DMS153 (cell line): ENCODE results near the gene AGXT.

Source experiments
- DNase-seq: peaks from one replicate; lab custom pipeline; 2025; lab: John Stamatoyannopoulos, UW

AGXT gene

DNA sequence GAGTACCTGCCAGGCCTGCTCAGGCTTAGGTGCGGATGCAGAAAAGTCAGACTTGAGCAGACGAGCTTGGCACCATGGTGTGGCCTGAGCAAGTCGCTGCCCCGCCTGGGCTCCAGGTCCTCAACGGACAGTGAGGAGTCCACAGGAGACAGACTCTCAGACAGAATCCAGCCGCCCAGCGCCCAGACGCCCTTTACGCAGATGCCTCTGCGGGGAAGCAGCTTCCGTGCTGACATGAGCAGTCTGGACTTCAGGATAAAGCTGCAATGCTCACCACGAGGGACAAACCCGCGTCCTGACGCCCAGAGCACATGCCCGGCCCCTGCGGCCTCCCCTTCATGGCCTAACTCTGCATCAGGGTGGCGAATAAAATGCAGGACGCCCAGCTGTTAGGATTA is 30.8 kb downstream of the AGXT start:
- DNase-seq: no peak

- no peak for DNase-seq
Observed at GRCh38 chr2:240900141-240900860, 31.7 kb downstream of the AGXT start.

- DNase-seq: no peak
Observed at GRCh38 chr2:240901986-240902614, 33.5 kb downstream of the AGXT start.

DNA sequence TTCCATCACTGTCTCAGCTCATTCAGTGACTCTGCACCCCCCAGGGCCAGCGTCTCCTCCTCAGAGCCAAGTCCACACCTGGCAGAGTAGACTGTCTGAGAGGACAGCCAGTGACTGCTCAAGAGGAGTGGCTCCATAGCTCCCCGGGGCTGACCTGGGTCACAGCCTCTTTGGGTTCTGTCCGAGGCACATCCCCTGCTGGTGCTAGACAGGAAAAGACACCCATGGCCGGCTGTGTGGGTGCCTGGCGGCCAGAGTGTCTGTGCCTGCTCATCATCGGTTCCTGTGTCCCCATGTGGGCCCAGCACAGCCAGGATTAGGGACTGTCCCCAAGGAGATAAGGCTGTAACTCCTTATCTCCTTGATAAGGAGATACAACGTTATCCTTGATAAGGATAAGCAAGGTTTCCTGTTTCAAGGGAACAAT is 34.0 kb downstream of the AGXT start:
- no peak for DNase-seq

- DNase-seq: no peak
Observed at GRCh38 chr2:240903191-240904060, 34.8 kb downstream of the AGXT start.

DNA sequence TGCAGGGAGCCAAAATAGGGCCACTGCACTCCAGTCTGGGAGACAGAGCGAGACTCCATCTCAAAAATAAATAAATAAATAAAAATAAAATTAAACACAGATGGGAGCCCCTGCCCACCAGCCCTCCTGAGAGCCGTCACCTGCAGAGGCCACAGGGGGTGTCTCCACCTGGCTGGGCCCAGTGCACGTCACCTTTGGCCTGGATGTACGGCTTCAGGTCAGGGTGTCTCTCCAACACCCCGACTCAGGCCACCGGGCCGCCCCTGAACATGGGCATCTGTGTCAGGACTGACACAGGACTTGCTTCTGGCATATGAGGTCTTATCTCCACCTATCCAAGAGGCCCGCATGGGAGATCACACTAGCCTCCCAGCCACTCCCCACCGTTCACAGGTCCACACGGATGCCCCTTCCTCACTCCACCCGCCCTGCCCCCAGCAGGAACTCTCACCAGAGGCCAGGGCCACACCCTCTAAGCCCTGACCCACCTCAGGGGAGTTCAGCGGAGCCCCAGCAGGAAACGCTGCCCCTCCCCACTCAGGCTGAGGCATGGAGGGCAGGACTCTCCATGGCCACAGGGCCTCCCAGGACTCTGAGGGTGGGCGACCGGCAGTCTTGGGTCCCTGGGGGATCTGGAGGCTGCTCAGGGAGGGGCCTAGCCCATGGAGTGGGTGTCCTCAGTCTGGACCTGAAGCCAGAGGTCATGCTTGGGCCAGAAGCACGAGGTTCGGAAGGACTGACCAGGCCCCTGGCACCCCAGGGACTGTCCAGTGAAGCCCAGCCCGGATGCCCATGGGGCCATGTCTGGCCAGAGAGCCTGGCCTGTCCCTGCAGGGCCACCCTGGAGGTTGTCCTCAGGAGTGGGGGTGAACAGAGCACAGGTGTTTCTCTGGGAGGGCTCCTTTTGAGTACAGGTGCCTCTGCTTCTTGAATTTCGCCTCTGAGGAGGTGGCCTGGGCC is 35.9 kb downstream of the AGXT start:
- DNase-seq: no peak

DNA sequence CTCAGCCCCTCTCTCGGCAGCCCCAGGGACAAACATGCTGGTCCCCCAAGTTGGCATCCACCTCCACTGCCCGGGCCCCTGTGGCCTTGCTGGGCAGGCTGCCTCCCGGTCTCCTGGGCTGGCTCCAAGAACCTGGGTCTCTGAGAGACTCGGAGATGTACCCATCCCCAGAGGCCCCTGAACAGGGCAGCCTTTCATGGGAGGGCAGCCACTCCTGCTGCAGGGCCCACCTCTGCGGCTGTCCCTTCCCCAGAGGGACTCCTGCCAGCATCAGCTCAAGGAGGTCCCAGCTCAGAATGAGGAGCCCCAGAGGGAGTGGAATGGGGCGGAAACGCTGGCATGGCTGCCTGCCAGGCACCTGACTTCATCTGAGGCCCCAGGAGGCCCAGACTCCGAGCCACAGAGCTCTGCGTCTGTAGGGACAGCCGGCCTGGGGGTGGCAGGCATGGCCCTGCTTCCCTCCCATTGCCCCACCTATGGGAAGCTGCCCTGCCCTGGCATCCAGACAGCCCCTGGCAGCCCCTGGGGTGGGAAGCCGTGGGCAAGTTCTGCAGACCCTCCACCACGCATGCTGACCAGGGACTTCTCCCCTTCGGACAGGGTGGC is 36.7 kb downstream of the AGXT start:
- DNase-seq: peak; percentile 40

DNA sequence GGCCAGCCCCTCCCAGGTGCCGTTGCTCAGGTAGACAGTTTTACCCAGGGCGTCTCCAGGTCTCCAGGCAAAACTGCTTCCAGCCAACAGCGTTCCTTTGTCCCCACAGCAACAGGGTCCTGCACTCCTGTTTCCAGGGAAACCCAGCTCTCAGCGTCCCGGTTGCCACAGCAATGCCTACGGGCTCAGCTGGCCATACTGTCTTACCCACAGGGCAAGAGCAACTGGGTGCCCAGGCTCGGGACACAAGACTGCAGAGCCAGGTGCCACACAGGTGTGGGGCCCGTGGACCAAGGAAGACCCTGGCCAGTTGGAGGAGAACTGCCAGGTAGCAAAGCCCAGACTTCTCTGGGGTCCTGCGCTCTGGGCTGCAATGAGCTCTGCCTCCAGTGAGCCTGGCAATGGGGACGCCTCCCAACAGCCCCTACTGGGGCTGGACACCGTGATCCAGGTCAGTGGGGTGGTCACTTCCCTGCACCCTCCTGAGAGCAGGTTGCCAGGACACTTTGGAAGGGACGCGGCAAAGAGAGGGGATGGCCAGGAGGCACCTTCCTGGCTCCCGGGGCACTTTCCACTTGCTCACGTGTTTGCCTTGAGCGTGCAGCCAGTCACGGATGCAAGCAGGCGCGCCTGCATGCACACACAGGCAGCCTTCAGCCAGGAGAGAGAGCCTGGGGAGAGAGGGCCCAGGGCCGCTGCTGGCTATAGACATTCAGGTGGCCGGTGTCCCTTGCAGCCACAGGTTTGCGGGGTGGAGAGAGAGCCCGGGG is 37.7 kb downstream of the AGXT start, which contains the start of gene CROCC2:
Gene CROCC2 (plus strand): TSS at position 196 of the 770 bp plus-strand sequence. CDS start 178 bp downstream, at position 374.
- peak; percentile 14 for DNase-seq

GRCh38 chr2:240906911-240907590 is 38.4 kb downstream of the AGXT start:
- no peak for DNase-seq

GRCh38 chr2:240909216-240909974 is 40.8 kb downstream of the AGXT start:
- DNase-seq: no peak

GRCh38 chr2:240911641-240912265 is 43.1 kb downstream of the AGXT start:
- no peak for DNase-seq

- DNase-seq: no peak
Observed at GRCh38 chr2:240912878-240913809, 44.5 kb downstream of the AGXT start.

DNA sequence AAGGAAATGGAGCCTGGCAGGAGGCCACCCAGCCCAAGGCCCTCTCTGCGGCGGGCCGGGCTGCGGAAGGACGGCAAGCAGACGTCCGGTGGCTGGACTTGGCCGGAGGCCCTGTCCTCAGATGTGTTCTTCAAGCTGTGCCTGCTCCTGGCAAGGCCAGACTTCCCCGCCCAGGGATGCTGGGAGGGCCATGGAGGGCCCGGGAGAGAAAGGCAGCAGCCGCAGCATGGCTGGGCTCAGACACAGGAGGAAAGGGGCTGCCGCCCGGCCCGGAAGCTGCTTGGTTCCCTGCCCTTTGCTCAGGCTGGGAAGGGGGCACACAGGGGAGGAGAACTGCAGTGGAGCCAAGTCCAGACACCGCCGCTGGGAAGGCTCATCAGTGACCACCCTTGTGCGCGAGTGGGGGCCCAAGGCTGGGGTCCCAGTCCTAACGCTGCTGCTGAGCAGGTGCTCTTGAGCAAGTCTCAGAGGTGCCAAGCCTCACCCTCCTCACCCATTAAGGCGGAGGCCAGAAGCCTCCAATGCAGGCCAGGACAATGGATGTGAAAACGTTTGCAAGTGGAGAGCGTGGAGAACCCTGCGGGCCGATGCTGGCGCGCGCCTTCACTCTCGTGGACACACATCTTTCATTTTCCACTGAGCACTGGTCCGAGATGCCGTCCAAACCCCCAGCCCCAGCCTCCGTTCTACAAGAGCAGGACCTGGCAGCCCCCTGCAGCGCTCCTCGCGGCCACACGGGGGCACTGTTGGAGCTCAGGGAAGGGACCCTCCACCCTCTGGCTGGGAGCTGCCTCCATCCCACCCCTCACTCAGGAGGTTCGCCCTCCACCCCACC is 45.4 kb downstream of the AGXT start:
- DNase-seq: no peak

DNA sequence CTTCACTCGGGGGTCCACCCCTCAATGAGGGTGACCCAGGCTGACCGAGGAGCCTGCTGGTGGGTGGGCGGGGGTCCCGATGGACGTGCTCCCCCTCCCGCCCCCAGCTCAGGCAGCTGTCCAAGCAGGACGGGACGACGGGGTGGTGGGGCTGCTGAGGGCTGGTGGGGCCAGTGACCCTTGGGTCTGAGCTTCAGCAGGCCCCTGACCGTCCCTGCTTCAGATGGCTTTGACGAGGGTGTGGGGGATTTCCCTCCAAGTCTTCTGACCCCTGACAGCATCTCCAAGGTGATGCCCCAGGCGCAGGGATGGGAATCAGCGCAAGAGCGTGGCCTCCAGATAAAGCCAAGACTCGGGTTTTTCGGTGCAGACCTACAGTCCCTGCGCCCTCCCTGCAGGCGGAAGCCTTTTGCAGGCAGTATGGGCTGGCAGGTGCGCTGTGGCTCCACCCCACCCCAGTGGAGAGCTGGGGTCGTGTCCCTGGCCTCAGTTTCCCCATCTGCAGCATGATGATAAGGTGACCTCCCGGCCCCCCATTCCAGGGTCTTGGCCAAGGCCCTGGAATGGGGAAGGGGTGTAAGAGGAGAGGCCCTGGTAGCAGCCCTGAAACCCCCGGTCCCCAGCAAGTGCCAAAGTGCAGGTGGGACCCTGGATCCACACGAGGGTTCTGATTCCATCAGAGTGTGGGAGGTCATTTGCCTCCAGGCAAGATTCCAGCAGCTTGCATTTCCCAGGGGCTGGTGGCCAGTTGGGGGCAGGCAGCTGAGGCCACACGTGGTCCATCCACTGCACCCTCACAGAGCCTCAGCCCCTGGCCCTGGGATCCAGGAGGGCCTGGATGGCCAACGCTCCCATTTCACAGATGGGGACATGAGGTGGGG is 46.3 kb downstream of the AGXT start:
- DNase-seq: no peak
